ENCODE data around the gene ARL17B. TPM values are rescaled to one million over a fixed set of nuclear protein-coding genes. Genes with fewer than 3 reads are reported as not detected.
"Not testable (repeated sequence)": the region's sequence is repeated elsewhere in the genome, so short reads cannot be mapped to it uniquely, and the experiment has no call there.

Gene ARL17B
- total and polyA plus RNA-seq, 8 donors = 2.8 to 11.7 (median 6.2) TPM

GRCh38 chr17:46286764-46287221 is 74.8 kb downstream of the ARL17B start:
- DNase-seq = peak in 3 of 6 donors; percentile 57 to 76 (median 68)
- peak; percentile 87 to 95 (median 94) for ATAC-seq
- H3K4me3 ChIP-seq; H3K27me3 ChIP-seq; H3K9me3 ChIP-seq; intact Hi-C loops (cut with DNase I); H3K4me1 ChIP-seq; H3K36me3 ChIP-seq: not testable (repeated sequence)
- peak overlapping the region in 3 of 4 donors; percentile 28 to 66 (median 65) for H3K27ac ChIP-seq
- peak; percentile 92 for FAIRE-seq
- TF ChIP-seq CTCF (IDR thresholded peaks at IDR 0.05) = peak; percentile 58 to 81 (median 71)
- WGBS, 2 donors = 0% methylated on average over 3 of the region's 3 CpGs

GRCh38 chr17:46285500-46285899 is 76.1 kb downstream of the ARL17B start:
- DNase-seq; FAIRE-seq; H3K36me3 ChIP-seq; intact Hi-C loops (cut with DNase I); H3K27me3 ChIP-seq; H3K4me3 ChIP-seq; H3K4me1 ChIP-seq; H3K27ac ChIP-seq; H3K9me3 ChIP-seq: not testable (repeated sequence)
- WGBS, 2 donors = 63 to 85% methylated on average over 2 of the region's 2 CpGs
- ATAC-seq = peak in 2 of 4 donors; percentile 17 to 38

DNA sequence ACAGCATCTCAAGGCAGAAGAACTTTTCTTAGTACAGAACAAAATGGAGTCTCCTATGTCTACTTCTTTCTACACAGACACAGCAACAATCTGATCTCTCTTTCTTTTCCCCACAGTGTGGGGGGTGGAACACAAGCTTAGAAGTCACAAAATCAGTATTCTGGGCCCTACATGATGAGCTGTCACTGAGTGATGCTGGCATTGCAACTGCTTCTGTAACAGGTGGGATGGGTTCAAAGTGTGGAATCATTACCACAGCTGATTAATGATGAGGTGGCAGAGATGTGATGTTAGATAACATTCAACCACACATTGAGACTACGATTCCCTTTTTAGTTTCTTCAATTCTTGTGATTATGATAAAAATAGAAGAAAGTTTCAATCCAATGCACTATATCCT is 77.1 kb downstream of the ARL17B start:
- 86% methylated on average over 1 of the region's 1 CpG; no CpG with 5 or more reads in 1 of the 2 donors for WGBS, 2 donors
- H3K36me3 ChIP-seq; H3K4me3 ChIP-seq; H3K27ac ChIP-seq; ATAC-seq; FAIRE-seq; H3K27me3 ChIP-seq; H3K4me1 ChIP-seq; H3K9me3 ChIP-seq; intact Hi-C loops (cut with DNase I): not testable (repeated sequence)
- DNase-seq = peak in 1 of 6 donors; percentile 6

- H3K4me3 ChIP-seq; H3K27me3 ChIP-seq; ATAC-seq; H3K9me3 ChIP-seq; H3K27ac ChIP-seq; H3K4me1 ChIP-seq; H3K36me3 ChIP-seq; FAIRE-seq; intact Hi-C loops (cut with DNase I); DNase-seq: not testable (repeated sequence)
- WGBS, 2 donors = 91 to 98% methylated on average over 11 to 12 of the region's 12 CpGs
Observed at GRCh38 chr17:46282635-46283034, 78.9 kb downstream of the ARL17B start.

GRCh38 chr17:46281336-46281735 is 80.2 kb downstream of the ARL17B start:
- ATAC-seq; H3K9me3 ChIP-seq; H3K27me3 ChIP-seq; FAIRE-seq; H3K36me3 ChIP-seq; intact Hi-C loops (cut with DNase I); H3K27ac ChIP-seq; H3K4me1 ChIP-seq; H3K4me3 ChIP-seq; DNase-seq: not testable (repeated sequence)
- 85 to 94% methylated on average over 4 of the region's 4 CpGs for WGBS, 2 donors

GRCh38 chr17:46276728-46277479 is 84.7 kb downstream of the ARL17B start:
- peak in 1 of 4 donors; percentile 32 for ATAC-seq
- 63 to 64% methylated on average over 3 of the region's 3 CpGs for WGBS, 2 donors
- FAIRE-seq = not testable (repeated sequence)

GRCh38 chr17:46274238-46274637 is 87.3 kb downstream of the ARL17B start:
- Histone ChIP-seq H3K27me3 (no peaks in the 10 kb centered on the region), H3K9me3 (no peaks in the 10 kb centered on the region), H3K27ac (no peak overlapping the region), H3K4me1 (peaks cover 5 to 6% (median 6%) of the 10 kb centered on the region in 3 donors), H3K36me3 (no peaks in the 10 kb centered on the region), H3K4me3 (no peak overlapping the region)
- no peak for ATAC-seq
- intact Hi-C loops (cut with DNase I) = no loop called here
- FAIRE-seq = no peak
- no peak for DNase-seq
- no peak for TF ChIP-seq CTCF (IDR thresholded peaks at IDR 0.05)
- WGBS, 2 donors = 43 to 45% methylated on average over 3 of the region's 3 CpGs

More at GRCh38 chr17:46276728-46277479, 84.7 kb downstream of the ARL17B start:
- H3K4me3 ChIP-seq; H3K27me3 ChIP-seq; H3K27ac ChIP-seq; H3K4me1 ChIP-seq; intact Hi-C loops (cut with DNase I); H3K9me3 ChIP-seq; H3K36me3 ChIP-seq: not testable (repeated sequence)
- peak in 2 of 6 donors; percentile 5 to 7 for DNase-seq

Measured in pancreas (tissue), 10 donors.